Activated CD8-positive, alpha-beta memory T cell treated with anti-CD3 and anti-CD28 coated beads, Interleukin-2, amount 50 U/mL, for 48 hours (primary cell): ENCODE data around the gene ALDH6A1.
A peak's percentile ranks its signal among the peaks of the same experiment; 100 is the strongest.

Source experiments
- DNase-seq: peaks from one replicate; pipeline ENCODE4 v3.0.0-alpha.2; 2020

ALDH6A1 gene

DNA sequence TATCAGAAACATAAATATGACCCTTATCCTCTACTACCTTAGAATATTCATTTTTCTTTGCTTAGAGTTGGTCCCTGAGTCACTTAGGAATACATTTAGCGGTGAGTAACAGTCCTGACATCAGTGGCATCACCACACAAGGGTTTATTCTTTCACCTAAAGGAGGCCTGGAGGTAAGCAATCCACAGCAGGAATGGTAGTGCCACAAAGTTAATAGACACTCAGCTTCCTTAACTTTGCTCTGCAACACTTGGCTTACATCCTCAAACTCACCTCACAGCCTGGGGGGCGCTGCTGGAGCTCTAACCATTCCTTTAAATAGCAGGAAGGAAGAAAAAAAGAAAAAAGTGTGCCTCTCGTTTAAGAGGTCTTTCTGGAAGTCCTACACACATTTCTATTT lies 36.0 kb downstream of the ALDH6A1 start:
- DNase-seq = no peak

- no peak for DNase-seq
Measured at GRCh38 chr14:74045522-74045921, 38.7 kb downstream of the ALDH6A1 start.

DNA sequence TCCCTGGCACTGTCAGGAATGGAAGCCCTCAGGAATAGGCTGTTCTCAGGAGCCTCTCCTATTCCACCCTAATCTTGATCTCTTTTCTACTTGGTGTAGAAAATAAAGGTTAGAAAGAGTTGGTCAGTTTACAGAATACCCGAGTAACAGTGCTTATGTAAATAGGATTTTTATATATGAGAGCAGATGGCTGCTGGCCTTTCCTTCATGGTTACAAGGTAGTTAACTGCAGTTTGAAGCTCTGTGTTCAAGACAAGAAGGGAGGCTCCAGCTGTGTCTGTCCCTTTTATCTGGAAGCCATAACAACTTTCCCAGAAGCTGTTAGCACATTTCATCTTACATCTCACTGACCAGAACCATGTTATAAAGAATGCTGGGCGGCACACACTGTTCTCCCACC lies 42.0 kb downstream of the ALDH6A1 start:
- DNase-seq = no peak

GRCh38 chr14:74038020-74038859 lies 46.0 kb downstream of the ALDH6A1 start:
- no peak for DNase-seq

- DNase-seq = no peak
Measured at GRCh38 chr14:74035556-74035955, 48.7 kb downstream of the ALDH6A1 start.

- no peak for DNase-seq
Measured at GRCh38 chr14:74034572-74034971, 49.7 kb downstream of the ALDH6A1 start.

DNA sequence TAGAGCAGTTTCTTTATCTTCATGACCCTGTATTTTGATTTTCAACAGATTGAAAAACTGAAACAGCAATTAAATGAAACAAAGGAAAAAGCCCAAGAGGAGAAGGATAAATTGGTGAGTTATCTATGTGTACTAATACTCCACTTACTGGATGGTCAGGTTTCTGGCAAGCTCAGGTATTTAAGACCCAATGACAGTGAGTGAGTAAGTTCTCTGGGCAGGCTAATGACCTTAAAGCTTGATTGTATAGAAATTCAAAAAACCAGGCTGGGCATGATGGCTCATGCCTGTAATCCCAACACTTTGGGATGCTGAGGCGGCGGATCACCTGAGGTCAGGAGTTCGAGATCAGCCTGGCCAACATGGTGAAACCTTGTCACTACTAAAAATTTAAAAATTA lies 55.1 kb downstream of the ALDH6A1 start:
- no peak for DNase-seq

- no peak for DNase-seq
Measured at GRCh38 chr14:74022346-74022745, 61.9 kb downstream of the ALDH6A1 start.

DNA sequence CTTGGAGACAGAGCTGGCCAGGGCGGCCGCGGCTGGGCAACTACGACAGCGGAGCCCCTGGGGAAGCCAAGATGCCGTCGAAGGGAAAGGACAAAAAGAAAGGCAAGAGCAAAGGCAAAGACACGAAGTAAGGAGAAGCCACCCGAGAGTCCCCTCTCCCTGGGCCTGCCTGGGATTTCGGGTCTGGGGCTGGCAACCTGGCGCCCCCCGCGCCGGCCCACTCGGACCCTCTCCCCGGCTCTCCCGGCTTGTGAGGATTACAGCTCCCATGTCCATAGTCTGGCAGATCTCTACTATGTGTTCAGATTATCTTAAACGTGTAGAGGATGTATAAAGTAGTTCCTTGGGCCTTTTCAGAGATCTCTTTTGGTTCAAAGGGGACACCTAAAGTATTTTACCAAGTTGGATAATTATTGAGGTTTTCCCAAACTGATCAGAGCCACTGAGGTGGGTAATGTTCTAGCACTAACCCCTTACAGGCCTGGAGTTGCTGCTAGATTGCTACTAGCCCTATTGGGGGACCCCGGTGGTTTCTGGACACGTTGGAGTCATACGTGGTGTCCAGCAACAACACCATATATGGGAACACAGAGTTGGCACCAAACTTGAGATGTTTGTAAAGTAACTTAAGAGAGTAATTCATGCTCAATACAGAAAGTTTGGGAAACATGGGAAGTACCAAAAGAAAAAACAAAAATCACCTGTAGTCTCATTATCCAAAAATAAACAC lies 64.7 kb downstream of the ALDH6A1 start:
- DNase-seq = no peak

DNA sequence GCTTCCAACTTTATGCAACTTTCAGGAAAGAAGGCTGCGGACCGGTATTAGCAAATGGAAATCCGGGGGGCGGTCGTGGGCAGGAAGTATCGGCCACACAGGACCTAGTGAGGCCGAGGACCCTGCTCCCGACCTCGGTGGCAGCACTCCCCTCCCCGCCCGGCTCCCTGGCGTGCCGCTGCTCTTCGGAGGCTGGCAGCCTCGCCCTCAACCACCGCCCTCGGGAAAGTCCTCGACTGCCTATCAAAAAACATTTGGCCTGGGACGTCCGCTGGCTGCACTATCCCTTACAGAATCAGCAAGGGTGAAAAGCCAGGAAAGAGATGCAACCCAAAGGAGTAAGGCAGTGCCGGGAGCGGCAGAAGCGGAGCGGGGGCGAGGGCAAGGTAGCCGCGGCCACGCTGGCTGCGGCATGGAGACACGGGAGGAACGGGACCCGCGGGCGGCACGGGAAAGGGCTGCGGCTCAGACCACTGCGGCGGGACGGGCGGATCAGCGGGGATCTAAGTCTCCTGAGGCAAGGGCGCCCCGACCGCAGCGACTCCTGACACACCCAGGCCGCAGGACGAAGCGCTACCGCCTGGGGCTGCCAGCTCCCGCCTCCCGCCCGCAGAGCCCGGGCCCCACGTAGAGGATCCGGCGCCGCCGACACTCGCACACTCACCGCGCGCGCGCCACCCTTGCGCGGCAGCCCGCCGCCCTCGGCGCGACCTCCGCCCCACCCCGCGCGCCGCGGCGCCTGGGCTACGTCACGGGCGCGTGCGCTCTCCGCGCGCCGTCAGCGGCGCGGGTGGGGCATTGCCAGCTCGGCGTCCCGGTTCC lies 65.5 kb downstream of the ALDH6A1 start, which contains the start of the genes BBOF1 and ENTPD5:
BBOF1 (plus strand) TSS at position 764 of the 822 bp plus-strand sequence. CDS start 130 bp downstream, outside the sequence.
ENTPD5 (minus strand) TSS at position 703 of the 822 bp plus-strand sequence. CDS start 31,186 bp downstream, outside the sequence.
- peak; percentile 91 for DNase-seq

- DNase-seq = no peak
Measured at GRCh38 chr14:74018174-74018585, 66.1 kb downstream of the ALDH6A1 start.

DNA sequence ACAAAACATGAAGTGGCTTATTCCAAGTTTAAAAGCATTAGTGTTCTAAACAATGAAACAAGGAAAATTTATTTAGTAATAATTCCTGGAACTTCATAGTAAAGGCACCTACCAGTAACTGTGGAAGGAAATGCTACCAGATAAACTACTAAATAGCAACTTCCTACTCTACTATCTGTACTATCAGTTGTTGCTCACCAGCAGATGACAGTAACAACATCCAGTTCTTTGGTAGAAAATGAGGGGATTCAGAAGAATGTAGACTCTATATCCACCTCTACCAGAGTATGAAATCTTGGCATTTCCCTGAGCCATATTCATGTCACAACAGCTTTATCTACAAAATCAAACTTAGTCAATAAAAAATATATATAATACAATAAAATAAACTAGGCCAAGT lies 68.3 kb downstream of the ALDH6A1 start:
- DNase-seq = no peak

DNA sequence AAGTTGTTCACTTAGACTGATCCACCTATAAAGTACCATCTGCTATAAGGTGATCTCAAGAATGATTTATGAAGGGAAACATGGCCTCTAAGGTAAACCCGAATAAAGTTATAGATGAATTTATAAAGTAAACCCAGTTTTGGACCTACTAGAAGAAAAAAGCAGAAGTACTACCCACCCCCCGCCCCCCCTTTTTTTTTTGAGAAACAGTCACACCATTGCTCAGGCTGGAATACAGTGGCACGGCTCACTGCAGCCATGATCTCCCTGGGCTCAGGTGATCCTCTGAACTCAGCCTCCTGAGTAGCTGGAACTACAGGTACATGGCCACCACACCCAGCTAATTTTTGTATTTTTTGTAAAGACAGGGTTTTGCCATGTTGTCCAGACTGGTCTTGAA lies 69.1 kb downstream of the ALDH6A1 start:
- no peak for DNase-seq

DNA sequence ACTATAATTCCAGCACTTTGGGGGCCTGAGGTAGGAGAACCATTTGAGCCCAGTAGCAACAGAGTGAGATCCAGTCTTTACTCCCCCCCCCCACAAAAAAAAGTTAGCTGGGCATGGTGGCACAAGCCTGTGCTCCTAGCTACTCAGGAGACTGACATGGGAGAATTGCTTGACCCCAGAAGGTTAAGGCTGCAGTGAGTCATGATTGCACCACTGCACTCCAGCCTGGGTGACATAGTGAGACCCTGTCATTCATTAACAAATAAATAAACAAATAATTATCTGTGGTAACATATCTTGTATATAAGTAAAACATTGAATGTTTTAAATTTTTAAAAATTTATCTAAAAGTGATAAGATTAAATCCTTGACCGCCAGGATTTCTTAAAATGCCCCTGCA lies 70.0 kb downstream of the ALDH6A1 start:
- DNase-seq = no peak

DNA sequence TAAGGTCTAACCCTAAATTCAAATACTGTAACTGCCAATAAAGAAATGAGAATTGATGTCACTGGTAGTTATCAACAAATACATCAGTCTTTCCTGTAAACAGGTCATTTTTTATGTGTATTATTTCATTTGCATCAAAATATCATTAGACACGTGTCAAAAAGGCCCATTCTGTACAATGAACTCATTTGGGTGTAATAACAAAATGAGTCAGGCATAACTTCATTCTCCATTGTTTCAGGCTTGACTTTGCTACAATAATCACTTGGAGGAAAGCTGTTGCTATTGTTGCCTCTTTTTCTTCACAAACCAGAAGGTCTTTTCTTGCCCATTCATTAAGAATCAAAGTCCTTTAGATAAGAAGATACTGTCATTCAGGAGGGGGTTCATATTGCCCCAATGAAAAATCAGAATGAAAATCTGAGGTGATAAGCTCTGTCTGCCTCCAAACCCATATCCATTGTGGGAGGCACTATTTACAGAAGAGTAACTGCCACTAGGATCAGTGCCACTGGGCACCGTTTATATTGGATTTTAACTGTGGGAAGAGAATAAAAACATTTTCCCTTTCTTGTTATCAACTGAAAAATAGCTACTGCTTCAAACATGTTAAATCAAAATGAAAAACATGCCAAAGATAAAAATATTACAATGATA lies 75.3 kb downstream of the ALDH6A1 start:
- DNase-seq = no peak
